Measurements from ENCODE around the gene PIP5K1B. TPM values are rescaled to one million over a fixed set of nuclear protein-coding genes. Genes with fewer than 3 reads are reported as not detected.
"Not testable (repeated sequence)": the region's sequence is repeated elsewhere in the genome, so short reads cannot be mapped to it uniquely, and the experiment has no call there.

PIP5K1B gene
- total and polyA plus RNA-seq, 2 donors (not counting 1 experiment from before 2014, with no cell fraction given): 11.8 to 24.1 TPM

GRCh38 chr9:68699625-68700024 lies 5.4 kb upstream of the PIP5K1B start:
- H3K9ac ChIP-seq (ENCODE audit: low read length); H3K4me2 ChIP-seq (replicated peaks; ENCODE audit: low read depth, low read length, poor library complexity, severe bottlenecking); H3K9me3 ChIP-seq (ENCODE audit: control extremely low read depth in 1 of 3, control insufficient read depth in 2 of 3, insufficient read depth in 1 of 3, low read length in 2 of 3); H3K9me3 Mint-ChIP-seq (ENCODE audit: insufficient read depth); DNase-seq; H4K20me1 ChIP-seq (ENCODE audit: control insufficient read depth, insufficient read depth, low read length, poor library complexity, severe bottlenecking); H3K4me3 Mint-ChIP-seq; POLR2A ChIA-PET; H3K4me3 ChIP-seq (ENCODE audit: control extremely low read depth in 1 of 5, extremely low read depth in 1 of 5, insufficient read depth in 1 of 5, low read depth in 2 of 5, low read length in 4 of 5); H3K27ac ChIP-seq (ENCODE audit: low read length in 2 of 2); H3K27ac Mint-ChIP-seq; H3K79me2 ChIP-seq (ENCODE audit: control insufficient read depth, insufficient read depth, low read length); ATAC-seq (ENCODE audit: low read depth); H3K27me3 ChIP-seq (replicated peaks in 1 of 4; ENCODE audit: control extremely low read depth in 1 of 4, control insufficient read depth in 3 of 4, insufficient read depth in 4 of 4, low read length in 3 of 4); H3K27me3 Mint-ChIP-seq; H2AFZ ChIP-seq (ENCODE audit: insufficient read depth, low read depth, low read length, poor library complexity, severe bottlenecking); H3K36me3 ChIP-seq (replicated peaks in 1 of 2; ENCODE audit: control extremely low read depth in 1 of 2, control insufficient read depth in 1 of 2, extremely low read depth in 1 of 2, insufficient read depth in 2 of 2, low read length in 1 of 2); intact Hi-C loops (cut with micrococcal nuclease): not testable (repeated sequence)
- no CpG with 5 or more reads among the region's 2 CpGs for WGBS (ENCODE audit: insufficient coverage)
- H3K4me1 Mint-ChIP-seq: peaks cover 17% of the 10 kb centered on the region
- CTCF ChIA-PET: interaction anchor here (0.7 to 2.3 kb wide), 4 partner anchors 14 to 300 kb away, joined by 3 to 12 read pairs (median 6); no protein-coding TSS in a partner anchor
- H3K4me1 ChIP-seq (ENCODE audit: control insufficient read depth in 2 of 2, insufficient read depth in 2 of 2, low read length in 2 of 2): peaks cover 15 to 16% of the 10 kb centered on the region in 2 donors

GRCh38 chr9:68702493-68702892 lies 2.5 kb upstream of the PIP5K1B start:
- CTCF ChIA-PET: interaction anchor here (0.6 to 1.8 kb wide), 3 partner anchors 16 to 134 kb away, joined by 3 to 6 read pairs (median 3); no protein-coding TSS in a partner anchor
- no peaks in the 10 kb centered on the region for H3K36me3 ChIP-seq (replicated peaks in 1 of 2; ENCODE audit: control extremely low read depth in 1 of 2, control insufficient read depth in 1 of 2, extremely low read depth in 1 of 2, insufficient read depth in 2 of 2, low read length in 1 of 2)
- peaks cover 0 to 3% (median 0%) of the 10 kb centered on the region in 4 experiments for H3K27me3 ChIP-seq (replicated peaks in 1 of 4; ENCODE audit: control extremely low read depth in 1 of 4, control insufficient read depth in 3 of 4, insufficient read depth in 4 of 4, low read length in 3 of 4)
- H3K4me1 Mint-ChIP-seq: peaks cover 32% of the 10 kb centered on the region
- H3K9me3 Mint-ChIP-seq (ENCODE audit: insufficient read depth): no peaks in the 10 kb centered on the region
- H3K79me2 ChIP-seq (ENCODE audit: control insufficient read depth, insufficient read depth, low read length): peaks cover 10% of the 10 kb centered on the region
- no peak for DNase-seq
- no peak overlapping the region for H3K27ac ChIP-seq (ENCODE audit: low read length in 2 of 2)
- H3K9me3 ChIP-seq (ENCODE audit: control extremely low read depth in 1 of 3, control insufficient read depth in 2 of 3, insufficient read depth in 1 of 3, low read length in 2 of 3): no peaks in the 10 kb centered on the region
- no peak overlapping the region for H3K9ac ChIP-seq (ENCODE audit: low read length)
- H3K27me3 Mint-ChIP-seq: no peaks in the 10 kb centered on the region
- POLR2A ChIA-PET: no interaction called here
- no peak for ATAC-seq (ENCODE audit: low read depth)
- no peaks in the 10 kb centered on the region for H4K20me1 ChIP-seq (ENCODE audit: control insufficient read depth, insufficient read depth, low read length, poor library complexity, severe bottlenecking)
- no peak overlapping the region for H3K27ac Mint-ChIP-seq
- no peak overlapping the region for H2AFZ ChIP-seq (ENCODE audit: insufficient read depth, low read depth, low read length, poor library complexity, severe bottlenecking)
- H3K4me3 ChIP-seq (ENCODE audit: control extremely low read depth in 1 of 5, extremely low read depth in 1 of 5, insufficient read depth in 1 of 5, low read depth in 2 of 5, low read length in 4 of 5): no peak overlapping the region
- H3K4me1 ChIP-seq (ENCODE audit: control insufficient read depth in 2 of 2, insufficient read depth in 2 of 2, low read length in 2 of 2): peaks cover 26 to 31% of the 10 kb centered on the region in 2 donors
- no peak overlapping the region for H3K4me3 Mint-ChIP-seq
- H3K4me2 ChIP-seq (replicated peaks; ENCODE audit: low read depth, low read length, poor library complexity, severe bottlenecking): no peak overlapping the region
- WGBS (ENCODE audit: insufficient coverage): 100% methylated on average over 3 of the region's 3 CpGs
- TF ChIP-seq EZH2 (IDR thresholded peaks at IDR 0.05; ENCODE audit: borderline replicate concordance, insufficient read depth, low read depth, low read length, poor library complexity, severe bottlenecking): no peak
- intact Hi-C loops (cut with micrococcal nuclease): no loop called here

Measured in B cell (primary cell).